A673 (cell line): Measurements from ENCODE around the gene B3GALNT2.
"Not testable (repeated sequence)": the region's sequence is repeated elsewhere in the genome, so short reads cannot be mapped to it uniquely, and the experiment has no call there.

ENCODE experiments used
- CTCF ChIP-seq: fragments of 300-800, 200-600 bp; sonication (generic); conservative IDR thresholded peaks from 2 replicates; pipeline ENCODE4 v1.5.1; 2017; ENCODE audit warnings: low read depth, mild to moderate bottlenecking, antibody characterized with exemption, low read length, moderate library complexity, mixed read lengths
- EZH2 ChIP-seq: fragments of 200-600 bp; sonication (generic); IDR thresholded peaks from 2 replicates; pipeline ENCODE4 v1.6.1; 2017; ENCODE audit warnings: borderline replicate concordance, low read depth, mild to moderate bottlenecking, mixed read lengths, antibody characterized with exemption, low read length; ENCODE audit not compliant: poor library complexity, severe bottlenecking

DNA sequence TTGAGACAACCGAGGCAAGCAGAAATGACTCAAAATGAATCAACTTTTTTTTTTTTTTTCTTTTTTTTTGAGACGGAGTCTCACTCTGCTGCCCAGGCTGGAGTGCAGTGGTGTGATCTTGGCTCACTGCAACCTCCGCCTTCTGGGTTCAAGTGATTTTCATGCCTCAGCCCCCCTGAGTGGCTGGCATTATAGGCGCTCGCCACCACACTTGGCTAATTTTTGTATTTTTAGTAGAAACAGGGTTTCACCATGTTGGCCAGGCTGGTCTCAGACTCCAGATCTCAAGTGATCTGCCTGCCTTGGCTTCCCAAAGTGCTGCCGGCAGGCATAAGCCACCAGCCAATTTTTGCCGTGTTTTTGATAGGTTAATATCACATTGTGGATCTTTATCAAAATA lies 46.4 kb downstream of the B3GALNT2 start:
- not testable (repeated sequence) for TF ChIP-seq CTCF, EZH2
